GM10266 (cell line): ENCODE measurements around the gene AK9.

ENCODE experiments used
- DNase-seq: peaks from one replicate; pipeline ENCODE4 v3.0.0; 2012; ENCODE audit errors: extremely low spot score
- CTCF ChIP-seq: IDR thresholded peaks from 2 replicates; pipeline ENCODE4 v1.5.1; 2012; ENCODE audit warnings: mild to moderate bottlenecking, low read depth; ENCODE audit not compliant: control insufficient read depth, insufficient read depth; ENCODE audit errors: missing control alignments

Gene AK9

GRCh38 chr6:109515781-109516409, 175.1 kb downstream of the AK9 start:
- DNase-seq: no peak
- no peak for TF ChIP-seq CTCF

GRCh38 chr6:109514946-109515345, 176.1 kb downstream of the AK9 start:
- TF ChIP-seq CTCF: no peak
- DNase-seq: no peak

- TF ChIP-seq CTCF: no peak
- no peak for DNase-seq
These were observed 177.4 kb downstream of the AK9 start for GRCh38 chr6:109513571-109514071.

GRCh38 chr6:109512271-109512817, 178.7 kb downstream of the AK9 start:
- DNase-seq: no peak
- no peak for TF ChIP-seq CTCF

GRCh38 chr6:109511832-109512231, 179.2 kb downstream of the AK9 start:
- TF ChIP-seq CTCF: no peak

GRCh38 chr6:109510358-109510757, 180.6 kb downstream of the AK9 start:
- DNase-seq: no peak
- no peak for TF ChIP-seq CTCF

More at GRCh38 chr6:109511832-109512231, 179.2 kb downstream of the AK9 start:
- DNase-seq: no peak

- TF ChIP-seq CTCF: no peak
- DNase-seq: no peak
These were observed 182.7 kb downstream of the AK9 start for GRCh38 chr6:109508166-109508860.
